GM12891 (cell line): ENCODE measurements around the gene RBM4.

Experiments
- DNase-seq: peaks from one replicate; pipeline ENCODE4 v3.0.0; 2011; ENCODE audit warnings: low spot score; ENCODE audit not compliant: insufficient read length
- FAIRE-seq: peaks from 2 replicates; lab custom pipeline; 2011; peaks lifted over from hg19 to GRCh38; lab: Jason Lieb, UNC
- PAX5 ChIP-seq: IDR thresholded peaks from 2 replicates; pipeline ENCODE4 v1.6.1; 2011; ENCODE audit warnings: low read length, moderate library complexity, mild to moderate bottlenecking; ENCODE audit not compliant: insufficient read depth, severe bottlenecking
- POLR2A ChIP-seq: IDR thresholded peaks from 2 replicates; pipeline ENCODE4 v1.6.1; 2011; ENCODE audit warnings: low read depth, low read length, control low read depth
- POLR2AphosphoS5 ChIP-seq: IDR thresholded peaks from 2 replicates; pipeline ENCODE4 v1.6.1; 2011; ENCODE audit warnings: low read depth, low read length, control low read depth
- POU2F2 ChIP-seq: IDR thresholded peaks from 2 replicates; pipeline ENCODE4 v1.6.1; 2011; ENCODE audit warnings: low read depth, mild to moderate bottlenecking, control low read depth, low read length, moderate library complexity
- SPI1 ChIP-seq: IDR thresholded peaks from 2 replicates; pipeline ENCODE4 v1.6.1; 2011; ENCODE audit warnings: low read depth, low read length, control low read depth
- TAF1 ChIP-seq: IDR thresholded peaks from 2 replicates; pipeline ENCODE4 v1.6.1; 2011; ENCODE audit warnings: low read depth, low read length, control low read depth

RBM4 gene

GRCh38 chr11:66687831-66688281 lies 49.4 kb downstream of the RBM4 start:
- no peak for DNase-seq
- FAIRE-seq, result no peak
- TF ChIP-seq POLR2AphosphoS5, result no peak
- TF ChIP-seq TAF1, result no peak
- TF ChIP-seq SPI1, result no peak

GRCh38 chr11:66688561-66689534 lies 50.3 kb downstream of the RBM4 start:
- FAIRE-seq (no peak), DNase-seq (no peak)
- TF ChIP-seq TAF1, result no peak
- TF ChIP-seq PAX5, result no peak
- TF ChIP-seq SPI1, result no peak
- no peak for TF ChIP-seq POU2F2
- TF ChIP-seq POLR2A, result no peak
- no peak for TF ChIP-seq POLR2AphosphoS5

GRCh38 chr11:66689661-66690590 lies 51.4 kb downstream of the RBM4 start:
- no peak for FAIRE-seq
- no peak for DNase-seq
- TF ChIP-seq POLR2AphosphoS5 (no peak), SPI1 (no peak), TAF1 (no peak), POU2F2 (no peak), POLR2A (no peak), PAX5 (no peak)

GRCh38 chr11:66691311-66691980 lies 52.9 kb downstream of the RBM4 start:
- no peak for TF ChIP-seq PAX5
- TF ChIP-seq SPI1, result no peak
- no peak for TF ChIP-seq TAF1
- TF ChIP-seq POLR2A, result no peak
- TF ChIP-seq POLR2AphosphoS5, result no peak
- no peak for TF ChIP-seq POU2F2
- DNase-seq (no peak), FAIRE-seq (no peak)

- DNase-seq (no peak), FAIRE-seq (no peak)
- TF ChIP-seq POLR2AphosphoS5, result no peak
- TF ChIP-seq SPI1, result no peak
- no peak for TF ChIP-seq POU2F2
- no peak for TF ChIP-seq PAX5
- TF ChIP-seq POLR2A, result no peak
- no peak for TF ChIP-seq TAF1
Measured at GRCh38 chr11:66692446-66692845, 53.9 kb downstream of the RBM4 start.

- no peak for FAIRE-seq
- TF ChIP-seq POU2F2, result no peak
- no peak for TF ChIP-seq POLR2A
- no peak for TF ChIP-seq POLR2AphosphoS5
- TF ChIP-seq SPI1, result no peak
- no peak for TF ChIP-seq PAX5
- TF ChIP-seq TAF1, result no peak
- no peak for DNase-seq
Measured at GRCh38 chr11:66692871-66693331, 54.4 kb downstream of the RBM4 start.

GRCh38 chr11:66693356-66694055 lies 55.0 kb downstream of the RBM4 start:
- TF ChIP-seq POU2F2 (no peak), TAF1 (no peak), POLR2A (no peak), PAX5 (no peak), POLR2AphosphoS5 (no peak), SPI1 (no peak)
- no peak for DNase-seq
- FAIRE-seq, result no peak

GRCh38 chr11:66694056-66694410 lies 55.5 kb downstream of the RBM4 start:
- FAIRE-seq, result no peak

More at GRCh38 chr11:66694056-66694410, 55.5 kb downstream of the RBM4 start:
- TF ChIP-seq POU2F2, result no peak
- TF ChIP-seq POLR2AphosphoS5, result no peak
- no peak for TF ChIP-seq TAF1
- TF ChIP-seq PAX5, result no peak
- TF ChIP-seq POLR2A, result no peak
- no peak for TF ChIP-seq SPI1
- no peak for DNase-seq
